Panc1 (cell line): ENCODE measurements around the gene GFPT1. TPM values are rescaled to one million over a fixed set of nuclear protein-coding genes. Genes with fewer than 3 reads are reported as not detected.

ENCODE experiments used
- ATAC-seq: fragments of 200-7000 bp; cut with Tn5 transposase; 2 replicates; pipeline ENCODE4 v1.9.1; 2020; ENCODE audit warnings: mild to moderate bottlenecking, moderate library complexity
- BruUV-seq: library from RNA; stranded (reverse); fragments of 400-500 nt; replicated peaks from 2 replicates; lab custom pipeline; 2021; lab: Mats Ljungman, UMichigan
- CTCF ChIA-PET: fragments of 300-600 bp; sonication (Branson Sonifier 250); formaldehyde crosslinking; loops from one replicate; lab custom pipeline; 2022; ENCODE audit warnings: antibody characterized with exemption; lab: Charles Lee
- POLR2A ChIA-PET: fragments of 300-600 bp; sonication (Branson Sonifier 250); formaldehyde crosslinking; loops from one replicate; lab custom pipeline; 2022; ENCODE audit warnings: antibody characterized with exemption; lab: Charles Lee
- DNase-seq: peaks from one replicate; pipeline ENCODE4 v3.0.0-alpha.2; 2010; ENCODE audit warnings: low read depth, low spot score
- H3K27ac ChIP-seq: 2 replicates; pipeline ENCODE4 v1.5.1; 2011; ENCODE audit warnings: mild to moderate bottlenecking, low read length, inconsistent platforms
- H3K27me3 ChIP-seq: fragments of 200-500 bp; sonication (Bioruptor generic); 2 replicates; pipeline ENCODE4 v1.6.0; 2014; ENCODE audit warnings: low read length, inconsistent platforms; ENCODE audit not compliant: control insufficient read depth, insufficient read depth
- H3K36me3 ChIP-seq: fragments of 200-500 bp; sonication (Bioruptor generic); 2 replicates; pipeline ENCODE4 v1.5.1; 2014; ENCODE audit warnings: inconsistent platforms, mild to moderate bottlenecking, low read length, moderate library complexity; ENCODE audit not compliant: control insufficient read depth, insufficient read depth
- H3K4me1 ChIP-seq: 2 replicates; pipeline ENCODE4 v1.5.1; 2011; ENCODE audit warnings: inconsistent platforms, mild to moderate bottlenecking, low read length, moderate library complexity; ENCODE audit not compliant: control insufficient read depth, insufficient read depth
- H3K4me3 ChIP-seq, 2 experiments: 2 replicates each; pipeline ENCODE4 v1.5.1; 2011 to 2012; ENCODE audit warnings: low read depth in 2 of 2, low read length in 2 of 2, mild to moderate bottlenecking in 2 of 2, inconsistent platforms in 1 of 2, moderate library complexity in 1 of 2
- H3K9me3 ChIP-seq: fragments of 200-500 bp; sonication (Bioruptor generic); 2 replicates; pipeline ENCODE4 v1.5.1; 2014; ENCODE audit warnings: low read depth, mild to moderate bottlenecking, inconsistent platforms, low read length, moderate library complexity; ENCODE audit not compliant: control insufficient read depth, insufficient read depth
- CTCF ChIP-seq: fragments of 450-650 bp; IDR thresholded peaks from 2 replicates; pipeline ENCODE4 v1.5.1; 2017; ENCODE audit warnings: mild to moderate bottlenecking
- POLR2AphosphoS5 ChIP-seq: IDR thresholded peaks from 2 replicates; pipeline ENCODE4 v1.6.1; 2012; ENCODE audit warnings: mild to moderate bottlenecking, low read depth, low read length, moderate library complexity
- REST ChIP-seq, 2 experiments: IDR thresholded peaks; 2 replicates each; pipeline ENCODE4 v1.6.1; 2011 to 2012; ENCODE audit warnings: low read depth in 2 of 2, control low read depth in 1 of 2, low read length in 1 of 2, mild to moderate bottlenecking in 1 of 2, moderate library complexity in 1 of 2; ENCODE audit not compliant: insufficient read depth in 1 of 2
- SIN3A ChIP-seq: IDR thresholded peaks from 2 replicates; pipeline ENCODE4 v1.6.1; 2012; ENCODE audit warnings: low read depth, mild to moderate bottlenecking, low read length, moderate library complexity, borderline replicate concordance; ENCODE audit not compliant: insufficient read depth
- TCF7L2 ChIP-seq: IDR thresholded peaks from 2 replicates; pipeline ENCODE4 v1.6.1; 2011; ENCODE audit warnings: mild to moderate bottlenecking, low read depth, low read length, inconsistent platforms
- in situ Hi-C: cut with HindIII; loops from 2 replicates; pipeline ENCODE4 v1.10.0; 2016; ENCODE audit warnings: low sequenced_read_pairs, low pct_unique_long_range_greater_than_20kb
- intact Hi-C: fragments of 100-400 bp; cut with micrococcal nuclease; formaldehyde crosslinking; loops from one replicate; pipeline ENCODE4 v1.10.0; 2022; ENCODE audit not compliant: unreplicated experiment
- total RNA-seq: library from RNA; stranded (reverse); gene quantifications from one replicate; pipeline ENCODE4 v1.2.1, GENCODE V29; 2021; ENCODE audit not compliant: unreplicated experiment

Gene GFPT1
- total RNA-seq, 1 experiment from 2014 or later: 53.0 TPM

- no peak overlapping the region for H3K4me3 ChIP-seq
- no peaks in the 10 kb centered on the region for H3K27me3 ChIP-seq
- H3K4me1 ChIP-seq: no peaks in the 10 kb centered on the region
- TF ChIP-seq CTCF (no peak), SIN3A (no peak), POLR2AphosphoS5 (no peak), REST (IDR thresholded peaks at IDR 0.05; ENCODE audit: insufficient read depth in 1 of 2, low read depth in 2 of 2, low read length in 1 of 2) (no peak), TCF7L2 (no peak)
- no peaks in the 10 kb centered on the region for H3K9me3 ChIP-seq
- ATAC-seq (no peak), DNase-seq (no peak)
- BruUV-seq: no TSS peak
- CTCF ChIA-PET: no interaction called here
- in situ Hi-C loops: no loop called here
- H3K27ac ChIP-seq: no peak overlapping the region; the same call in 1 of the 2 replicates
- H3K36me3 ChIP-seq: no peaks in the 10 kb centered on the region
- intact Hi-C loops: no loop called here
- POLR2A ChIA-PET: no interaction called here
Measured at GRCh38 chr2:69291721-69292120, 95.3 kb downstream of the GFPT1 start.

GRCh38 chr2:69291004-69291650 is 95.9 kb downstream of the GFPT1 start:
- no peak for ATAC-seq
- in situ Hi-C loops: no loop called here
- BruUV-seq: no TSS peak
- H3K27ac ChIP-seq: no peak overlapping the region; the same call in 1 of the 2 replicates
- H3K36me3 ChIP-seq: no peaks in the 10 kb centered on the region
- intact Hi-C loops: no loop called here
- H3K4me3 ChIP-seq: no peak overlapping the region
- no peaks in the 10 kb centered on the region for H3K9me3 ChIP-seq
- H3K4me1 ChIP-seq: no peaks in the 10 kb centered on the region
- POLR2A ChIA-PET: no interaction called here
- TF ChIP-seq REST (IDR thresholded peaks at IDR 0.05; ENCODE audit: insufficient read depth in 1 of 2, low read depth in 2 of 2, low read length in 1 of 2): no peak
- CTCF ChIA-PET: no interaction called here
- no peak for DNase-seq
- H3K27me3 ChIP-seq: no peaks in the 10 kb centered on the region
